H9 (cell line): ENCODE results near the gene SCGB2A2. TPM values are rescaled to one million over a fixed set of nuclear protein-coding genes. Genes with fewer than 3 reads are reported as not detected.

Source experiments
- DNase-seq: peaks from one replicate; pipeline ENCODE4 v3.0.0-alpha.2; 2017
- H2AFZ ChIP-seq: one replicate; pipeline ENCODE4 v1.6.1; 2013; ENCODE audit warnings: mild to moderate bottlenecking, low read length, control low read depth, moderate library complexity
- H2AK5ac ChIP-seq: 2 replicates; pipeline ENCODE4 v1.6.1; 2013; ENCODE audit warnings: low read length, control low read depth, mixed read lengths; ENCODE audit not compliant: insufficient read length
- H2BK120ac ChIP-seq: one replicate; pipeline ENCODE4 v1.6.1; 2013; ENCODE audit warnings: low read depth, mild to moderate bottlenecking, low read length, control low read depth, inconsistent platforms; ENCODE audit not compliant: poor library complexity, severe bottlenecking
- H2BK12ac ChIP-seq: 2 replicates; pipeline ENCODE4 v1.6.1; 2013; ENCODE audit warnings: low read length, control low read depth, mixed read lengths, low read depth; ENCODE audit not compliant: insufficient read length
- H2BK15ac ChIP-seq: 2 replicates; pipeline ENCODE4 v1.6.1; 2013; ENCODE audit warnings: low read depth, low read length, control low read depth
- H2BK20ac ChIP-seq: one replicate; pipeline ENCODE4 v1.6.1; 2013; ENCODE audit warnings: low read depth, mild to moderate bottlenecking, low read length, control low read depth, inconsistent platforms; ENCODE audit not compliant: poor library complexity, severe bottlenecking
- H2BK5ac ChIP-seq: 2 replicates; pipeline ENCODE4 v1.6.1; 2013; ENCODE audit warnings: low read length, control low read depth, mixed read lengths; ENCODE audit not compliant: insufficient read length
- H3K14ac ChIP-seq: 2 replicates; pipeline ENCODE4 v1.6.1; 2013; ENCODE audit warnings: low read length, control low read depth; ENCODE audit not compliant: insufficient read depth
- H3K18ac ChIP-seq: 2 replicates; pipeline ENCODE4 v1.6.1; 2013; ENCODE audit warnings: low read depth, mild to moderate bottlenecking, mixed read lengths, low read length, control low read depth; ENCODE audit not compliant: insufficient read length
- H3K23ac ChIP-seq: 2 replicates; pipeline ENCODE4 v1.6.1; 2013; ENCODE audit warnings: low read length, control low read depth, mixed read lengths, low read depth; ENCODE audit not compliant: insufficient read length
- H3K23me2 ChIP-seq: 2 replicates; pipeline ENCODE4 v1.6.1; 2013; ENCODE audit warnings: low read depth, mild to moderate bottlenecking, mixed read lengths, low read length, control low read depth; ENCODE audit not compliant: insufficient read length, poor library complexity, severe bottlenecking
- H3K27ac ChIP-seq: 2 replicates; pipeline ENCODE4 v1.5.1; 2013; ENCODE audit warnings: low read length, control low read depth, mixed read lengths, low read depth; ENCODE audit not compliant: insufficient read length
- H3K27me3 ChIP-seq: 2 replicates; pipeline ENCODE4 v1.6.1; 2013; ENCODE audit warnings: low read length, control low read depth, inconsistent platforms; ENCODE audit not compliant: insufficient read depth
- H3K4ac ChIP-seq: 2 replicates; pipeline ENCODE4 v1.6.1; 2013; ENCODE audit warnings: low read depth, mild to moderate bottlenecking, control low read depth, inconsistent platforms, low read length, moderate library complexity
- H3K4me1 ChIP-seq: 2 replicates; pipeline ENCODE4 v1.6.1; 2013; ENCODE audit warnings: low read length, control low read depth, inconsistent platforms; ENCODE audit not compliant: insufficient read depth
- H3K4me2 ChIP-seq: 2 replicates; pipeline ENCODE4 v1.6.1; 2013; ENCODE audit warnings: low read length, control low read depth, mixed read lengths; ENCODE audit not compliant: insufficient read length, insufficient read depth
- H3K56ac ChIP-seq: 2 replicates; pipeline ENCODE4 v1.6.1; 2013; ENCODE audit warnings: low read depth, mild to moderate bottlenecking, mixed read lengths, low read length, control low read depth; ENCODE audit not compliant: insufficient read length
- H3K79me1 ChIP-seq: 2 replicates; pipeline ENCODE4 v1.6.1; 2013; ENCODE audit warnings: low read depth, mild to moderate bottlenecking, moderate library complexity, low read length, control low read depth, inconsistent platforms; ENCODE audit not compliant: insufficient read depth, poor library complexity, severe bottlenecking
- H3K79me2 ChIP-seq: 2 replicates; pipeline ENCODE4 v1.6.1; 2013; ENCODE audit warnings: low read length, control low read depth, inconsistent platforms; ENCODE audit not compliant: insufficient read depth
- H3K9ac ChIP-seq: 2 replicates; pipeline ENCODE4 v1.6.1; 2013; ENCODE audit warnings: low read length, control low read depth, mixed read lengths; ENCODE audit not compliant: insufficient read length; ENCODE audit errors: extremely low read depth
- H3K9me3 ChIP-seq: one replicate; pipeline ENCODE4 v1.6.1; 2013; ENCODE audit warnings: low read depth, low read length, inconsistent platforms; ENCODE audit not compliant: control insufficient read depth
- H3T11ph ChIP-seq: one replicate; pipeline ENCODE4 v1.6.1; 2013; ENCODE audit warnings: mild to moderate bottlenecking, low read length, control low read depth, inconsistent platforms
- H4K20me1 ChIP-seq: one replicate; pipeline ENCODE4 v1.6.1; 2013; ENCODE audit not compliant: control insufficient read depth, insufficient read length, insufficient read depth
- H4K5ac ChIP-seq: 2 replicates; pipeline ENCODE4 v1.6.1; 2013; ENCODE audit warnings: low read depth, mild to moderate bottlenecking, mixed read lengths, low read length, control low read depth; ENCODE audit not compliant: insufficient read length
- H4K8ac ChIP-seq: replicated peaks from 2 replicates; pipeline ENCODE4 v1.6.1; 2013; ENCODE audit warnings: low read length, control low read depth, mixed read lengths, low read depth; ENCODE audit not compliant: insufficient read length
- H4K91ac ChIP-seq: 2 replicates; pipeline ENCODE4 v1.6.1; 2013; ENCODE audit warnings: low read depth, mild to moderate bottlenecking, moderate library complexity, mixed read lengths, low read length, control low read depth; ENCODE audit not compliant: insufficient read length
- H3K27ac Mint-ChIP-seq, 3 experiments: 2 replicates in 2 of 3; 3 replicates in 1 of 3; pipeline ENCODE4 v1.8.0; 2020 to 2021; ENCODE audit warnings: mixed read lengths in 3 of 3, mild to moderate bottlenecking in 1 of 3, moderate library complexity in 1 of 3
- H3K27me3 Mint-ChIP-seq: 2 replicates; pipeline ENCODE4 v1.8.0; 2021; ENCODE audit warnings: low read depth, mild to moderate bottlenecking, moderate library complexity, mixed read lengths
- H3K36me3 Mint-ChIP-seq, 3 experiments: 2 replicates in 2 of 3; 3 replicates in 1 of 3; pipeline ENCODE4 v1.8.0; 2020 to 2021; ENCODE audit warnings: low read depth in 3 of 3, mixed read lengths in 3 of 3; ENCODE audit not compliant: insufficient read depth in 1 of 3
- H3K4me1 Mint-ChIP-seq, 2 experiments: 2 replicates each; pipeline ENCODE4 v1.8.0; 2020; ENCODE audit warnings: mixed read lengths in 2 of 2
- H3K4me3 Mint-ChIP-seq, 2 experiments: 2 replicates in 1 of 2; 3 replicates in 1 of 2; pipeline ENCODE4 v1.8.0; 2020 to 2021; ENCODE audit warnings: mild to moderate bottlenecking in 2 of 2, mixed read lengths in 2 of 2, moderate library complexity in 1 of 2
- H3K9me3 Mint-ChIP-seq, 2 experiments: 2 replicates in 1 of 2; 3 replicates in 1 of 2; pipeline ENCODE4 v1.8.0; 2020; ENCODE audit warnings: mild to moderate bottlenecking in 2 of 2, mixed read lengths in 2 of 2, moderate library complexity in 1 of 2
- CTCF ChIP-seq: fragments of 200-600 bp; sonication (generic); conservative IDR thresholded peaks from 3 replicates; pipeline ENCODE4 v1.8.0; 2021; ENCODE audit warnings: antibody characterized with exemption, mild to moderate bottlenecking
- WGBS: extraction: QIAGEN DNeasy Blood & Tissue Kit; methylation state at CpG from one replicate; pipeline ENCODE4 v1.1.7; 2013; ENCODE audit warnings: missing lambda C conversion rate, low lambda C conversion rate, mixed read lengths; ENCODE audit not compliant: insufficient read length; ENCODE audit errors: extremely low coverage; 5-methylcytosine and 5-hydroxymethylcytosine counted together
- total RNA-seq: library from RNA; stranded (reverse); gene quantifications from 2 replicates; pipeline ENCODE4 v1.2.1, GENCODE V29; 2021

SCGB2A2 gene
- total RNA-seq, 1 experiment from 2014 or later = not detected

GRCh38 chr11:62266558-62266957 lies 3.4 kb upstream of the SCGB2A2 start:
- Mint-ChIP-seq H3K36me3 (no peaks in the 10 kb centered on the region; a peak in 1 of 7 replicates), H3K9me3 (no peaks in the 10 kb centered on the region), H3K4me1 (peaks cover 0 to 4% of the 10 kb centered on the region in 2 experiments; a peak in 2 of 4 replicates), H3K27ac (no peak overlapping the region), H3K4me3 (no peak overlapping the region), H3K27me3 (peaks cover 6% of the 10 kb centered on the region)
- Histone ChIP-seq H3K4me1 (peaks cover 3% of the 10 kb centered on the region; the same call in 1 of the 2 replicates), H3K27me3 (no peaks in the 10 kb centered on the region), H4K8ac (no peak overlapping the region), H3T11ph (no peak overlapping the region), H4K5ac (no peak overlapping the region), H3K23me2 (no peaks in the 10 kb centered on the region), H2BK120ac (no peak overlapping the region), H2BK12ac (no peak overlapping the region), H3K18ac (no peak overlapping the region), H2BK15ac (no peak overlapping the region), H3K9ac (no peak overlapping the region), H3K79me2 (no peaks in the 10 kb centered on the region), H3K4ac (no peak overlapping the region), H4K20me1 (no peaks in the 10 kb centered on the region), H3K27ac (no peak overlapping the region), H3K14ac (no peak overlapping the region), H3K9me3 (no peaks in the 10 kb centered on the region), H2BK20ac (no peak overlapping the region), H2BK5ac (no peak overlapping the region), H4K91ac (no peak overlapping the region), H2AFZ (no peak overlapping the region), H3K23ac (no peak overlapping the region), H3K79me1 (no peaks in the 10 kb centered on the region), H3K56ac (no peak overlapping the region), H2AK5ac (no peak overlapping the region), H3K4me2 (no peak overlapping the region)
- DNase-seq = no peak
- no CpG with 5 or more reads among the region's 4 CpGs for WGBS
- TF ChIP-seq CTCF = no peak
